HUES48 (cell line): Measurements from ENCODE around the gene FRMD4A.

Experiments used
- H3K27ac ChIP-seq: one replicate; pipeline ENCODE4 v1.7.0; 2013; ENCODE audit warnings: low read depth, low read length, inconsistent platforms
- H3K27me3 ChIP-seq: 2 replicates; pipeline ENCODE4 v1.6.1; 2013; ENCODE audit warnings: mild to moderate bottlenecking, low read length; ENCODE audit not compliant: control insufficient read depth, insufficient read depth
- H3K36me3 ChIP-seq: 2 replicates; pipeline ENCODE4 v1.6.1; 2013; ENCODE audit warnings: low read length; ENCODE audit not compliant: control insufficient read depth, insufficient read depth
- H3K4me1 ChIP-seq: 2 replicates; pipeline ENCODE4 v1.6.1; 2013; ENCODE audit warnings: mild to moderate bottlenecking, low read length; ENCODE audit not compliant: control insufficient read depth, insufficient read depth
- H3K4me3 ChIP-seq: 2 replicates; pipeline ENCODE4 v1.5.1; 2013; ENCODE audit warnings: mild to moderate bottlenecking, low read depth, low read length
- H3K9ac ChIP-seq: 2 replicates; pipeline ENCODE4 v1.6.1; 2013; ENCODE audit warnings: mild to moderate bottlenecking, low read depth, low read length, moderate library complexity
- H3K9me3 ChIP-seq: 2 replicates; pipeline ENCODE4 v1.6.1; 2013; ENCODE audit warnings: low read length; ENCODE audit not compliant: control insufficient read depth, insufficient read depth

The FRMD4A gene

GRCh38 chr10:13594641-13595040, 736.1 kb downstream of the FRMD4A start:
- Histone ChIP-seq H3K36me3 (no peaks in the 10 kb centered on the region; the same call in none of the 2 replicates), H3K27me3 (no peaks in the 10 kb centered on the region), H3K4me3 (no peak overlapping the region), H3K4me1 (no peaks in the 10 kb centered on the region), H3K9me3 (no peaks in the 10 kb centered on the region), H3K9ac (no peak overlapping the region), H3K27ac (no peak overlapping the region)
